ENCODE results near the gene GSTK1.

The GSTK1 gene

GRCh38 chr7:143315776-143316175 lies 52.5 kb downstream of the GSTK1 start, which contains the start of gene CLCN1:
TSS of gene CLCN1 (plus strand) at chr7:143316111. CDS start at chr7:143316213, 102 bp downstream.
- no peak for DNase-seq (ENCODE audit: low read depth)
- no peak for TF ChIP-seq CTCF (IDR thresholded peaks at IDR 0.05; ENCODE audit: insufficient read depth, low read depth, low read length, missing control alignments)
- no peak within 1 kb of the TSS for H3K4me3 ChIP-seq (ENCODE audit: low read length)

GRCh38 chr7:143316492-143316891 lies 53.3 kb downstream of the GSTK1 start:
- no peak for DNase-seq (ENCODE audit: low read depth)
- no peak for TF ChIP-seq CTCF (IDR thresholded peaks at IDR 0.05; ENCODE audit: insufficient read depth, low read depth, low read length, missing control alignments)
- H3K4me3 ChIP-seq (ENCODE audit: low read length) = no peak overlapping the region

GRCh38 chr7:143318661-143319060 lies 55.4 kb downstream of the GSTK1 start:
- peak; percentile 13 for TF ChIP-seq CTCF (IDR thresholded peaks at IDR 0.05; ENCODE audit: insufficient read depth, low read depth, low read length, missing control alignments)
- H3K4me3 ChIP-seq (ENCODE audit: low read length) = no peak overlapping the region
- peak; percentile 98 for DNase-seq (ENCODE audit: low read depth)
